GM21576 (cell line): ENCODE results near the gene PRKN.
"Not testable (repeated sequence)": the region's sequence is repeated elsewhere in the genome, so short reads cannot be mapped to it uniquely, and the experiment has no call there.

Source experiments
- ATAC-seq: cut with Tn5 transposase; IDR thresholded peaks from one replicate; pipeline ENCODE4 v1.9.1; 2021; ENCODE audit warnings: mild to moderate bottlenecking, moderate library complexity; ENCODE audit not compliant: unreplicated experiment

The PRKN gene

GRCh38 chr6:162679681-162680080 is 47.9 kb downstream of the PRKN start:
- no peak for ATAC-seq

- not testable (repeated sequence) for ATAC-seq
These were observed 48.7 kb downstream of the PRKN start for GRCh38 chr6:162678896-162679295.

GRCh38 chr6:162675503-162675902 is 52.1 kb downstream of the PRKN start:
- no peak for ATAC-seq

- ATAC-seq: no peak
These were observed 53.1 kb downstream of the PRKN start for GRCh38 chr6:162674452-162674851.

- no peak for ATAC-seq
These were observed 55.9 kb downstream of the PRKN start for GRCh38 chr6:162671580-162672165.

- ATAC-seq: no peak
These were observed 57.2 kb downstream of the PRKN start for GRCh38 chr6:162670345-162670744.

- ATAC-seq: no peak
These were observed 61.3 kb downstream of the PRKN start for GRCh38 chr6:162666246-162666645.

GRCh38 chr6:162653808-162654207 is 73.8 kb downstream of the PRKN start:
- no peak for ATAC-seq

GRCh38 chr6:162651505-162651904 is 76.1 kb downstream of the PRKN start:
- no peak for ATAC-seq

GRCh38 chr6:162649271-162649670 is 78.3 kb downstream of the PRKN start:
- ATAC-seq: no peak

GRCh38 chr6:162644153-162644552 is 83.4 kb downstream of the PRKN start:
- ATAC-seq: no peak

GRCh38 chr6:162640756-162641155 is 86.8 kb downstream of the PRKN start:
- no peak for ATAC-seq

GRCh38 chr6:162639951-162640350 is 87.6 kb downstream of the PRKN start:
- ATAC-seq: no peak

- no peak for ATAC-seq
These were observed 88.5 kb downstream of the PRKN start for GRCh38 chr6:162638931-162639574.

- ATAC-seq: no peak
These were observed 90.2 kb downstream of the PRKN start for GRCh38 chr6:162637317-162637716.

- no peak for ATAC-seq
These were observed 91.4 kb downstream of the PRKN start for GRCh38 chr6:162636167-162636566.

- ATAC-seq: no peak
These were observed 96.0 kb downstream of the PRKN start for GRCh38 chr6:162631546-162631945.

GRCh38 chr6:162630069-162630468 is 97.5 kb downstream of the PRKN start:
- no peak for ATAC-seq

GRCh38 chr6:162627825-162628224 is 99.7 kb downstream of the PRKN start:
- no peak for ATAC-seq

- ATAC-seq: no peak
These were observed 100.2 kb downstream of the PRKN start for GRCh38 chr6:162627362-162627761.

GRCh38 chr6:162626869-162627268 is 100.7 kb downstream of the PRKN start:
- ATAC-seq: no peak

GRCh38 chr6:162625846-162626540 is 101.6 kb downstream of the PRKN start:
- ATAC-seq: no peak
